ENCODE results near the gene VPS35.
"Not testable (repeated sequence)": the region's sequence is repeated elsewhere in the genome, so short reads cannot be mapped to it uniquely, and the experiment has no call there.

VPS35 gene

GRCh38 chr16:46713634-46714033 lies 24.7 kb upstream of the VPS35 start:
- no peak overlapping the region for H3K4me3 ChIP-seq (ENCODE audit: low read depth, low read length)

GRCh38 chr16:46712911-46713310 lies 23.9 kb upstream of the VPS35 start:
- H3K4me3 ChIP-seq (ENCODE audit: low read depth, low read length), result no peak overlapping the region

DNA sequence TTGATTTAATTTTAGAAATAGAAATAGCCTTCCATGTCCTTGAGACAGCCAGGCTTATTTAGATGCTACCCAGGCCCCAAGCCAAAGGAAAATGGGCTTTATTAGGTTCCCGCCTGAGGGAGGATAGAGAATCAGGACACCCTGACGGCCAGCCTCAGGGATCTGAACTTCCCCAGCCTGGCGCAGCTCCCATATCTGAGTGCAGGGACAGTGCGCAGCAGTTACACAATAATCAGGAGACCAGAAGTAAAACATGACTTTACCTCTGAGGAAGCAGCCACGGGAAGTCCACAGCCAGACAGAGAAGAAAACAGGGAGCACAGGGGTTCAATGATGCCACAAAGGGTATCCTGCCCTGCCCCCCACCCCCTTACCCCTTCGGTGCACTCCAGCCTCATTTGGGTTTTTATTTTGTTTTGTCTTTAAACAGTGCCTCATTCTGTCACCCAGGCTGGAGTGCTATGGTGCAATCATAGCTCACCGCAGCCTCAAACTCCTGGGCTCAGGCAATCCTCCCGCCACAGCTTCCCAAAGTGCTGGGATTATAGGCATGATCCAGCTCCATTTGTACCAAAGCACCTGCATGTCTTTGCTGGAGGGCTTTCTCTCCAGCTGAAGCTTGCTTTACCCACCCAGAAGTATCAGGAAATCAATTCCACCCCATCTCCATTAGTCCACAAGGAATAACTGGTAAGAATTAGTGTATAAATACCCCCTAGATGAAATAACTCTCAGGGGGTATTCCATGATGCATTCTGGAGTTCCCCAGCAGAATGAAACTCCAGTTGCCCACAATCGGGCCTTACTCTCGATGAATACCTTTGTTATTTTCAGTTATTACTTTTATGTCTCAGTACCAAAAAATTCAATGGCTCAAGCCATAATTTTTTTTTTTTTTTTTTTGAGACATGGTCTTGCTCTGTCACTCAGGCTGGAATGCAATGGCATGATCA lies 22.4 kb upstream of the VPS35 start:
- H3K4me3 ChIP-seq (ENCODE audit: low read depth, low read length), result no peak overlapping the region

GRCh38 chr16:46709469-46710005 lies 20.6 kb upstream of the VPS35 start:
- no peak overlapping the region for H3K4me3 ChIP-seq (ENCODE audit: low read depth, low read length)

GRCh38 chr16:46706642-46707041 lies 17.7 kb upstream of the VPS35 start:
- H3K4me3 ChIP-seq (ENCODE audit: low read depth, low read length), result no peak overlapping the region

DNA sequence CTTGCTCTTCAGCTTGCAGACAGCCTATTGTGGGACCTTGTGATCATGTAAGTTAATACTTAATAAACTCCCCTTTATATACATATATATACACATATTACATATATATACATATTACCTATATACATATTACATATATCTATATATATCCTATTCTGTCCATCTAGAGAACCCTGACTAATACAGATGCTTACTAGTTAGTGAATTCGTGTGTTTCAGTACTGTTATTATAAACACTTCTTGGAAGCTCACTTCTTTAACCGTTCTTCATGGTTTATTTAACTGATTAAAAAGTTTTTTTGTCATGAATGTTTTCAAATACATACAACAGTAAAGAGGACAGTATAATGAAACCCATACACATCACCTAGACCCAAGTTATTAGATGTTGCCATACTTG lies 13.1 kb upstream of the VPS35 start:
- H3K4me3 ChIP-seq (ENCODE audit: low read depth, low read length), result no peak overlapping the region

DNA sequence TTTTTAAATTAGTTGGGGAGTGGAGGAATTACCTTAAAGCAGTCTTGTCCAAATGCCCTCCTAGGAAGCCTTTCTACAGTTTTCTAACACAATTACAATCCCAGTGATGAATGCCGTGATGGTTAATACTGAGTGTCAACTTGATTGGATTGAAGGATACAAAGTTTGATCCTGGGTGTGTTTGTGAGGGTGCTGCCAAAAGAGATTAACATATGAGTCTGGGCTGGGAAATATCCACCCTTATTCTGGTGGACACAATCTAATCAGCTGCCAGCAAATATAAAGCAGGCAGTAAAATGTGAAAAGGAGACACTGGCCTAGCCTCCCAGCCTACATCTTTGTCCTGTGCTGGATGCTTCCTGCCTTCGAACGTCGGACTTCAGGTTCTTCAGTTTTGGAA lies 12.6 kb upstream of the VPS35 start:
- H3K4me3 ChIP-seq (ENCODE audit: low read depth, low read length), result no peak overlapping the region

- H3K4me3 ChIP-seq (ENCODE audit: low read depth, low read length), result no peak overlapping the region
These were observed 11.1 kb upstream of the VPS35 start for GRCh38 chr16:46700048-46700447.

- H3K4me3 ChIP-seq (ENCODE audit: low read depth, low read length), result no peak overlapping the region
These were observed 8.0 kb upstream of the VPS35 start for GRCh38 chr16:46696957-46697356.

DNA sequence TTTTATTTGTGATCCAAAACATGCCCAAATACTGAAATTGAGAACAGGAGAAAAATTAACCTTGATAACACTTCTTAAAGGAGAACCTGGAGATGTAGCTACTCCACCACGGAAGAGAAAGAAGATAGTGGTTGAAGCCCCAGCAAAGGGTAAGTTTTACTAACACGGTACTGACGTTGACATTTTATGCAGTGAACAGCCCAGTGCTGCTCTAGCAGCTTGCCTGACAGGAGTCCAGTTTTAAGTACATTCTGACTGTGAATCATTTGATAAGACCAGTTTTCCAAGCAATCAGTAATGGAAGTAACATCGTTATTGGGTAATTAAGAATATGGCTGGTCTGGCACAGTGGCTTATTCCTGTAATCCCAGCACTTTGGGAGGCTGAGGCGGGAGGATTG lies 7.0 kb upstream of the VPS35 start:
- no peak overlapping the region for H3K4me3 ChIP-seq (ENCODE audit: low read depth, low read length)

GRCh38 chr16:46693598-46693997 lies 4.6 kb upstream of the VPS35 start:
- no peak overlapping the region for H3K4me3 ChIP-seq (ENCODE audit: low read depth, low read length)

DNA sequence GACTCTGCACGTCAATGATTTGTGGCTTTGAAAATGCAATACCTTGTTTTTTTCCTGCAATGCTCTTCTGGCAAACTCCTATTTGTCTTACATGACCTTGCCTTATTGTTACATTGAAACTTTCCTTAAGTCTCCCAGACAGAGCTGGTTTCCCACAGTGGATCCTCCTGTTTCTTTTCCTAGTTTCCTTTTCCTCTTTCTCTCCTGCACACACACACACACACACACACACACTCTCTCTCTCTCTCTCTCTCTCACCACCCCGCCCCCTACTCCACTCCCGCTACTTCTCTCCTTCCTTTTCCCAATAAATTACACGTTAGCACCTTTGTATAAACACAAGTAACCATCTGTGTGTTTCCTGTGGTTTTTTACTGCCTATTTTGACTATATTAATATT lies 2.7 kb upstream of the VPS35 start:
- H3K4me3 ChIP-seq (ENCODE audit: low read depth, low read length), result no peak overlapping the region

DNA sequence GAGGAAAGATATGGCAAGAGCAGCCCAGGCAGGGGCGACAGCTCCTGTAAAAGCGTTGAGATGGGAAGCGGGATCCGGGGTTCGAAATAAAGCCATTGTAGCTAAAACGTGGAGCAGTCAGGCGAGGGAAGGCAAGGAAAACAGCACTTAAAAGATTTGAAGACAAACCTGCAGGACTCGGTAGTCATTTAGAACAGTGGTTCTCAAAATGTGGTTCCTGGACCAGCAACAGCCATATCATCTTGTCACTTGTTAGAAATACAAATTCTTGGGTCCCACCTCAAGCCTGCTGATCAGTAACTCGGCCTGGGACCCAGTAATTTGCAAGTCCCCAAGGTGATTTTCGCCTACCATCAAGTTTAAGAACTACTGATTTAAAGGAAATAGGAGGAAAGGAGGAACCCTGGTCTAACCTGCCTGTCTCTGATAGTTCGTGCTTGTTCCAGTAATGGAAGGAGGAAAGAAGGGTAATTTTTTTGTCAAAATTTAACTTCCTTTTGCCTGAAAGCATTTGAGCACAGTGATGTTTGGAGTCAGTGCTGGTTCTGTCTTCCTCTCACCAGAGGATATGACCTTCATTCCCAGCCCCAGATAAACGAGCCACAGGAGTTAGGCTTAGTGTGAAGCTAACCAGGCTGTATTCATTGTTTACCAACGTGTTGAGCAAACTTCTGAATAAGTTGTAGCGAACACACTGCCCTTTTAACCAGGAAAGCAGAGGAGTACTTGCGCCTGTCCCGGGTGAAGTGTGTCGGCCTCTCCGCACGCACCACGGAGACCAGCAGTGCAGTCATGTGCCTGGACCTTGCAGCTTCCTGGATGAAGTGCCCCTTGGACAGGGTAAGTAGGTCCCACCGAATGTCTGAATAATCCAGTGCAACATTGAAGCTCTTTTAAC lies 1.6 kb upstream of the VPS35 start:
- peak overlapping the region; percentile 96 for H3K4me3 ChIP-seq (ENCODE audit: low read depth, low read length)

GRCh38 chr16:46689365-46690280 lies 645 bp upstream of the VPS35 start, which contains the start of gene ORC6:
Gene ORC6 (plus strand): TSS chr16:46689659. CDS start chr16:46689706, 47 bp downstream.
- peak within 1 kb of the TSS; percentile 96 for H3K4me3 ChIP-seq (ENCODE audit: low read depth, low read length)

DNA sequence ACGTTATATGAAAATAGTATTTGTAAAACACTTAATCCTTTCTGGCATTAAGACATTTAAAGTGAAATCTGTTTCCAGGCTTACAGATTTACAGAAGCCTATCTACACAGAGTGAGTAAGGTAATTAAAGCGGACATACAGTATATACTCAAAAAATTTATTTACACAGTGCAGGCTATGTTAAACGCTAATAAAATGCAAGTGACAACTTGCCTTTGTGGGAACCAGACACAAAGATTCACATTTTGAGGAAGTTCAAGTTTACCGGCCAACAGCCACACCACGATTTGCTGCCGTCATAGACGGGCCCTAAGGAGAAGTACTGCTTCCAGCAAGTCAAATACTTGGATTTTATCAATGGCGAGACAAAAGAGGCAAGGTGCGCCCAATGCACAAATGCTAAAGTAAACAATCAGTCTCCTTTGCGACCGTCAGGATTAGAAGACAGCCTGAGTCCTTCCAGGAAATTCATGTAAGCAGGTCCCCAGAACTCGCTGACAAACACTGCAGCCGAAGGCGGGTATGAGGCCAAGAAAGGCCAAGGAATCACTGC lies 801 bp downstream of the VPS35 start:
- H3K4me3 ChIP-seq (ENCODE audit: low read depth, low read length), result peak overlapping the region; percentile 96

DNA sequence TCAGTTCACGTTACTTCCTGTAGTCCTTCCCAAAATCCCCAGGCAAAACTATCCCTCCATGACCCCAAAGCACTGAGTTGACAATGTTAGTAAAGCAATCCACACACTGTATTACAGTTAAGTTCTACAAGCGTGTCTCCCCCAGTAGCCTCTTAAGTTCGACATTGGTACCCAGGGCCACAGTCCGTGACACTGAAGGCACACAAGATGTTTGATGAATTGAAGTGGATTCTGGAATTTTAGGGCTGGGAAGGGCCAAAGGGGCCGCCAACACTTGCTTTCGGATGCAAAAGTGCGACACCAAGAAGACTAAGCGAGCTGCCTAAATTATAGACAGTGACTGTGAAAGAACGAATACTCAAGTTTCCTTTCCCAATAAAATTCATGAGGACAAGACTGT lies 1.5 kb downstream of the VPS35 start:
- peak overlapping the region; percentile 96 for H3K4me3 ChIP-seq (ENCODE audit: low read depth, low read length)

GRCh38 chr16:46686815-46687473 lies 2.0 kb downstream of the VPS35 start:
- no peak overlapping the region for H3K4me3 ChIP-seq (ENCODE audit: low read depth, low read length)

DNA sequence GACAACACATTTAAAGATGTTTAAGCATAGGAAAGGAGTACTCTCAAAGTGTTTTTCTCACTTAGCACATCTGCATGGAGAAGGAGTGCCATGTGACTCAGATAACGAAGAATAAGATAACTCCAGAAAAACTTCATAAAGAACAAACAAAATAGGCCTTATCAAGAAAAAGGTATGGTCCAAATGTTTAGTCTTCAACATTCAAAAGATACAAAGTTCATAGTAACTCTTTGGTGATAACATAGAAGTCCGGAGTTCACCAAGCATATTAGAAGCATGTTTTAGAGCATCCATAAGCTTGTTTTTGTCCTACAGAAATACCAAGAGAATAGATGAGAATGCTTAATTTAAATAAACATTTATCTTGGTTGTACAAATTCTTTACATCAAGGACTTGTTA lies 7.1 kb downstream of the VPS35 start:
- H3K4me3 ChIP-seq (ENCODE audit: low read depth, low read length), result not testable (repeated sequence)

DNA sequence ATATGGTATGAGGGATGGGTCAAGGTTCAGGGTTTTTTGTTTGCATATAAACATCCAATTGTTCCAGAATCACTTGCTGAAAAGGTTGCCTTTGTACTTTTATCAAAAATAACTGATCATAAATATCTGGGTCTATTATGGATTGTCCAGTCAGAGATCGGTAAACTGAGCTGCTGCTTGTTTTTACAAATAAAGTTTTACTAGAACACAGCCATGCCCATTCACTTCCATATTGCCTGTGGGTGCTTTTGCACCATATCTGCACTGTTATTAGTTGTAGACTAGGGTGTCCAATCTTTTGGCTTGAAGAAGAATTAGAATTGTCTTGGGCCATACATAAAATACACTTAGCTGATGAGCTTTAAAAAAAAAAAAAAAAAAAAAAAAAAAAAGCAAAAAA lies 11.0 kb downstream of the VPS35 start:
- H3K4me3 ChIP-seq (ENCODE audit: low read depth, low read length), result not testable (repeated sequence)

All from iPS-11a (cell line).